ENCODE measurements around the gene KDM4C.

GRCh38 chr9:6984941-6985578 lies 227.3 kb downstream of the KDM4C start:
- TF ChIP-seq POLR2A (IDR thresholded peaks at IDR 0.05; ENCODE audit: control extremely low read depth in 1 of 2, low read depth in 2 of 2, low read length in 2 of 2) = no peak
- no peak for TF ChIP-seq CTCF (IDR thresholded peaks at IDR 0.05; ENCODE audit: control extremely low read depth in 1 of 3, insufficient read depth in 1 of 3, low read depth in 1 of 3, low read length in 3 of 3)
- no peak for TF ChIP-seq TAF1 (IDR thresholded peaks at IDR 0.05; ENCODE audit: low read depth, low read length)
- TF ChIP-seq SP1 (IDR thresholded peaks at IDR 0.05; ENCODE audit: low read depth, low read length) = 0 out of 2 replicates have a peak, but pooled peaks have one; percentile 45
- no peak for TF ChIP-seq KDM1A (IDR thresholded peaks at IDR 0.05; ENCODE audit: borderline replicate concordance, low read length)
- no peak for TF ChIP-seq USF2 (IDR thresholded peaks at IDR 0.05; ENCODE audit: low read length)
- TF ChIP-seq EZH2 (IDR thresholded peaks at IDR 0.05; ENCODE audit: low read depth, low read length, severe bottlenecking) = no peak
- TF ChIP-seq MAX (IDR thresholded peaks at IDR 0.05) = no peak

All from H1 (cell line).